CD4-positive, alpha-beta T cell treated with Interferon alpha-2 for 1 hour (primary cell): ENCODE data around the gene AUTS2.
A peak's percentile ranks its signal among the peaks of the same experiment; 100 is the strongest.

Experiments used
- DNase-seq, 2 donors: peaks; one replicate each; pipeline ENCODE4 v3.0.0-alpha.2; 2020 to 2022

AUTS2 gene

DNA sequence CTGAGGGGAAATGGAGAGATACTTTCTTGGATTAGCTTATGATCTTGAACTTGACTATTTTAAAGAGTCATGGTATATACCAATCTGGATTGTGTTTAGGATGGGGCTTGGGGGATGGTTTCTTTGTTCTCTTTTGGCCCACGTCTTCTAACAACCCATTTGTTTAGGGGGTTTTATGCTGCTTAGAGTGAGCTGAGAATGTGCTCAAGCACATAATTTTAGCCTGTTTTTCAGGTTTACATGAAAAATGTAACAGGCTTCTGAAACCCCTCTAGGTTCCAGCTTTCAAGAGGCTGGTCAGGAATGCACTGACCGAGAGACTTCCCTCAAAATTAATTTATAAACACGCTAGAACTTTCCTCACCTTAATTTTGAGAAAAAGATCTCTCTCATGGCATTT is 94.3 kb downstream of the AUTS2 start:
- no peak for DNase-seq

DNA sequence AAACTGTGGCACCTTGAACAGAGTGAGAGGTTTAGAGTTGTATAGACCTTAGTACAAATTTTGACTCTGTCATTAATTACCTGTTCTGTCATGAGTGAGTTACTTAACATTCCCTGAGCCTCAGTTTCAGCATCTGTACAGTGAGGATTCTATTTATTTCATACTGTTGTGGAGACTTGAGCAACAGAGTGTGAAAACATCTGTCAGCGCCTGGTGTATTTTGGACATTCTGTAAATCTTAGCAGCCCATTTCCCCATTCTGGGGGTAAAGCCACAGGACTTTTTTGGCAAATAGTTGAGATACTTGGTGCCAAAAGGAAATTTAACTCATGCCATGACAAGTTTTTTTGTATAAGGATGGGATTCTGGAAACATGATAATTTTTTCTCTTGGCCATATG is 94.8 kb downstream of the AUTS2 start:
- DNase-seq: no peak

DNA sequence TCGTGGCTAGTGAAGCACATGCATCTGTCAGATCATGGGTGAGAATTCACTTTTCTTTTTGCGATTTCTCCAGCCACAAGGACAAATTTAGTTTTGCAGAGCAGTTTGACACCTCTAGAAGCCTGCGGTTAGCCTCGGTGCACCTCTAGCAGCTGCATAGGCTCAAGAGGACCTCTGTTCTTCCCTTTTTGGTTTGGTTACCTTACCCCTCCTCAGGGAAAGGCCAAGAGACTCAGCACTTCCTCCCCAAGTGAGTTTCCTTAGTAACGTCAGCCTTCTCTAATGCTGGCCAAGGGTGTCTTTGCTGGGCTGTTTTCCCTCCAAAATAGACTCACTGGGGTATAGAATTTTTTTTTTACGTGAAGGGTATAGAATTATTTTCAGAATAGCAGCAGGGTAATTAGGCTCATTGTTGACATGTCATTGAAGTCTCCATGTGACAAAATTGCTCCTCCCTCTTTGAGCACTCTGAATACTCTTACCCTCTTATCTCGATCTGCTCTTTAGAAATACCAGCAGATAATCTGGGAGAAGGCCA is 97.8 kb downstream of the AUTS2 start:
- DNase-seq: peak in 1 of 2 donors; percentile 13

DNA sequence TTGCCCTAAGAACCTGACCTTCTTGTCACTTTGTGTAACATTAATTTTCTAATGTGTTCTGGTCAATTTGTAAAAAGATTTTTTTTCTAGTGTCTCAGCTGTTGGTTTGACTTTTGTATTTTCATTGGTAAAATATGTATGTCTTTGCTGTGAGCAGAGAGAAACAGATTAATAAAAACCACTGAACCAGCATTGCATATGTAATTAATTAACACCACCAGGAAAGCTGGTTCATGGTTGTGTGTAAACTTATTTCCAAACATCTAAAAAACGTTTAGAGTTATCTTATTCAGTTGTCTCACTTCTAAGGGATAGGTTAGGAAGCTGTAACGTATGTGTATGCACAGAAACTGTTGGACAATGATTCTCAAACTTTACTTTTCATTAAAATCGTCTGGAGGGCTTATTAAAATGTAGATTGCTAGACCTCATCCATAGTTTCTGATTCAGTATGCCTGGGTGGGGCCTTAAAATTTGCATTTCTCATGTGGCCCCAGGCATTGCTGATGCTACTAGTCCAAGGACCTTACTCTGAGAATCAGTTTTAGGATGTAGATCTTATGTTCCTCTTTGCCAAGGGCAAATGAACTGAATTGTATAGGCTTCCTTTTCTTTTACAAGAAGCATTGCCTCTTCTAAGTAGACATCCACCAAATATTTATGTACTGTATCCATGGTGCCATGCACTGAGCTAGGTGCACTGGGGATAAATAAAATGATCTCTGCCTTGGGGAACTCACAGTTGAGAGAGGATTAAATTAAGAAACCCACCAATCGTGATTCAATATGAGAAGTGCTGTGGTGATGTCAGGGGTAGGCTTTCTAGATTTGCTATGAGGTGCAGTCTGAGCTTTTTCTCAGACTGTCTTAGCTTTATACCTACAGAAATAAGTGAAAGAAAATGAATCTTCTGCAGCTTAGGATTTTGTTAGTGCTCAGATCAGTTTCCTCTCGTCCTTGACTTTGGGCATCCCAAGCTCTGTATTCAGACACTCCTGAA is 98.7 kb downstream of the AUTS2 start:
- DNase-seq: no peak

DNA sequence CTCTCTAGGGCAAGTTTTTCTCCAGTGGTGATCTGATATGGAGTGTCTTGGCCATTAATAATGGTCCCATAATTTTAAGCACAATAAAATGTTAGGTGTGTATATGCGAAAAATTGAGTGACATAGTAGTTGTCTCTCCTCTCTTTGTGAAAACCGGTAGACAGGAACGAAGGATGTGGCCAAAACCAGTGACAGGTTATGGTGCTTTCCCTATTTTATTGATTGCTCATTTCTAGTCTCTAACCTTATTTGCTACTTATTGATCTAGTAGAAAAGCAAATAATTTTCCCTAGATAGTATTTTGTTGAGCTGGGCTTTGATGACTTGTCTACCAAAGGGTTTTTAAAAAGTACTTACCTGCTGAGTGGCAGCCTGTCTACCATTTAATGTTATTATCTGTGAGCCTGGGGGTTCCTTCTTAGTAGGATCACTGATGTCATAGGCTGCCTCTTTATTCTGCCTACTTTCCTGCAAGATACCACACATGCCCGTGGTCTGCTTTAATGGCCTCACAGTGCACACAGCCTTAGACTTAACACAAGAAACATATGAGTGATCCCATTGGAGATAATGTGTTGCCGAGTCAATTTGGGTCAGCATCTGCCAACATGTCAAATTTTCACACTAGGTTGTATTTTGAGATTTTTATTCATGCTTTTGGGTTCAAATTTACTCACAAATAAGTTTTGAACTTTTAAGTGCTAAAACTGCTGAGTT is 100.0 kb downstream of the AUTS2 start:
- DNase-seq: no peak

DNA sequence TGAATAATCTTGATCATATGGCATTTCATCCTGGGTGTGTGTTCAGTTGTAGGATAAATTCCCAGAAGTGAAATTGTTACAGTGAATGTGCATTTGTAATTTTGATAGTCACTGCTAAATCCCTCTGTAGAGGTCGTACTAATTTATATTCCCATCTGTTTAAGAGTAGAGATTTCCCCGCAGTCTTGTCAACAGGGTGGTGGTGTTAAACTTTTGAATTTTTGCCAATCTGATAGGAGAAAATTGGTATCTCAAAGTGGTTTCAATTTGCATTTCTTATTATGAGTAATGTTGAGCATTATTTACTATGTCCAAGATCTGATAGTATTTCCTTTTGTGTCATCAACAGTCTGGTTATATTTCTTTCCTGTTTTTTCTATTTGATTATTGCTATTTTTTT is 101.7 kb downstream of the AUTS2 start:
- no peak for DNase-seq

DNA sequence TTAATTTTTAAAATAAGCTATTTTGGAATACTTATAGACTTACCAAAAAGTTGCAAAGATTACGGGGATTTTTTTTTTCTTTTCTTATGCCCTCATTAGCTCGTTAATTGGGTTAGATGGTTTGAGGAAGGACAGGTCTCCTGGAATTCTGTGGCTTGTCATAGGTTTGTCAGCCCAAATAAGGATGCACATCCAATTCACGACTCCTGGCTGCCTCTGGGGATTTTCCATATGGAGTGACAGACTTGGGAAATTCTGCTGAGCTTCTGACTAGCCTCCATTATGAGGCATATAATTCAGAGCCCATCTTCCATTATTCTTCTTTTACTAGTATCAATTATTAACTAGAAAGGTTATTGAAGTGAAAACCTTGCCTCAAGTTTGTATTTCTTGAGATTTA is 102.1 kb downstream of the AUTS2 start:
- no peak for DNase-seq

DNA sequence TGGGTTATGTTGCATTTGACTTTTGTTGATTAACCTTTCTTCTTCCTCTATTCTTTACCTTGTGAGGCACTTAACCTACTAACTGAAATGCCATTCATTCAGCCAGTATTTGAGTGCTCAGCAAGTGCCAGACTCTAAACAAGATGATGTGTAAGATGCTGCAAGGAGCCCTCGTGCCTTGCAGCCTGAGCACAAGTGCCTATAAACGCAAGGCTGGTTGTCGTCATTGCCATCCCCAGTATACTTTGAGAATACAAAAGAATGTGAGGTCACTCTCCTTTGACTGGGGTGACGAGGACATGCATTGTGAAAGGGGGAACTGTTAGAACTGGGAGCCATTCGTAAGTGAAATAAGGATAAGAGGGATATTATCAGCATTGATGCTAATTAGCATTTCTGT is 103.0 kb downstream of the AUTS2 start:
- no peak for DNase-seq

DNA sequence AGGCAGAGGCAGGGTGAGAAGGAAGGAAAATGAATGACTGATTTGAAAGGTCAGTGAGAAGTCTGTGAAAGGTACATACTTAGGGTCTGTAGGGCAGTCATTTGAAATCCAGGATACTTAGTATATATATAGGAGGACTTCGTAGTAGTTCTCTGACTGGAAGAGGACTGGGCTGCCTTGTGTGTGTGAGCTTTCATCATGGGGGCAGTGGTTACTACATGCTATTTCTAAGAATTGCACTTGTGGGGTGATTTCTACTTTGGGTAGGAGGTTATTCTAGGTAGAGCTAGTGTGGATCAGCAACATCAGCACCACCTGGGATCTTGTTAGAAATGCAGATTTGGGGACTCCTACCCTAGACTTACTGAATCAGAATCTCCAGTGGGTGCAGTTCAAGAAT is 104.1 kb downstream of the AUTS2 start:
- DNase-seq: no peak

DNA sequence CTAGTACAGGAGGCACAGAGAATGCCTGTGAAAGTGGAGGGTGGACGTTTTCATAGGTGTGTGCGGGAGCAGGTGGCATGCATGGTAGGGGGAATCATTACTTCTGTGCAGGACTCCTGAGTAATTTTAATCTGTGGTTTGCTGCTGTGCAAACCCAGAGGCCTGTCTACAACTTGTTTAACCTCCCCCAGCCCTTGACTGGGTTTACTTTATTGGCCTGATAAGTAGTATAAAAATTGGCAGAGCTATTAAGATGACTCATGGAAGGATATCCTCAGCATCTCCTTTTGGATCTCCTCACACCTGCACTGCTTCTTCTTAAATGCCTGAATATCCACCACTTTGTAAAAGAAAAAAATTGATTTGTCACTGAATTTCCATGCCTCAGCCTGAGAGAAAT is 104.8 kb downstream of the AUTS2 start:
- no peak for DNase-seq

DNA sequence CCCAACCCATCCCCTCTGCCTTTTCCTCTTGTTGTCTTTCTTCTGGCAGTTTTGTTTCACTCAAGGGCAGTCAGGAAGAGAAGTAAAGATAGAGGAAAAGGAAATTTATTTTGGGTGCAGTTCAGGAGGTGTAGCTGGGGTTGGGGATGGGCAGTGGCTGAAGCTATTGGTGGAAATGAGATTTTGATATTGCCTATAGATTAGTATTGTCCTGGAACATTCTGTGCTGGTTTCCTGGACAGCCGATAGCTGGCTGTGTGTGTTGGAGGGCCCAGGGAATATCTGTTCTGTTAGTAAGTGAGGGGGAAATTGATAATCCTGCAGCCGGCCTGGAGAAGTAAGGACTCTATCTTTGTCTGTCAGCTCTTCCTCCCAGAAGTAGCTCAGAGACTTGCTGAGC is 107.8 kb downstream of the AUTS2 start:
- no peak for DNase-seq

DNA sequence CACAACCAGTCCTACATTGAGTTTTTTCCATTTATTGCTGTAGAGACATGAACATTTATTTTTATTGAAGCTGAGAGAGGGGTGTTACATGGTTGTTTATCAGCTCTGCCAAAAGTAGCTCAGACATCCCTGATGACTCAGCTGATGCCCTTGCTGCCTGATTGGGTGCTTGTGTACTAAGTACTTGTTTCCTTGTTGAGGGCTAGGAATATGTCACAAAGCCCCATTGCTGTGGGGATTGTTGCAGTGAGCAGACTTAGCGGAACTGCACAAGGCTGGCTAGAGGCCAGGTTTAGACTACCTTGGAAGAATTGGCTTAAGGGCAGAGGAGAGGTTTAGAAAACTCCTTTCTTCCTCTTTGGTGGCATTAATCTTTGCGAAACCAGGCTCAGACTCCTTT is 110.6 kb downstream of the AUTS2 start:
- DNase-seq: no peak

DNA sequence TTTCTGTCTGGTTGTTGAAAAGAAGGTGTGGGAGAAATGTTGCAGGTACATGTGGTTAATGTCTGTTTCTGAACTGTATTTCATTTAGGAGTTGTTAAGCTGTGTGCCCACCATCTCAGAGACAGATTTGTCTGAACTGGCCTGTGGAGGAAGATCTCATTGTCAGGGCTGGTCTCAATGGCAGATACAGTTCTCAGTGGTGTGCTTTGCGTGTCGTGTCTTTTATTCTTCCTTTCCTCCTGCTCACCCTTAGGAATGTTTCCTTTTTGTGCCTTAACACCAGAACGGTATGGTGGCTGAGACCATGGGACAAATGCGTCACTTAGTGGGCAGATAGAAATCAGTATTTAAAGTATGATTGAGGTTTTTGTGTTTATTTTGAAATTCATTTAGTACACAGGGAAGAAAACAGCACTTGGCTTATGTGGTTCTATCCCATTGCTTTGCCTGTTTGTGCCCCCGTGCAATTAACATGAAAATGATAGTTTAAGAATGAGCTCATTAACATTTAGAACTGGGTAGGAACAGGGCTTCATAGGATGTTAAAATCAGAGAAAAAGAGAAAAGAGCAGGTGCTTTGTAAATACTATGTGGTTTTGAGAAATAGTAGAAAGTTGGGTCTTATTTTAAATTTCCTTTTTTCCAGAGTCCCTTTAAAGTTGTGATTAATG is 112.6 kb downstream of the AUTS2 start:
- no peak for DNase-seq

DNA sequence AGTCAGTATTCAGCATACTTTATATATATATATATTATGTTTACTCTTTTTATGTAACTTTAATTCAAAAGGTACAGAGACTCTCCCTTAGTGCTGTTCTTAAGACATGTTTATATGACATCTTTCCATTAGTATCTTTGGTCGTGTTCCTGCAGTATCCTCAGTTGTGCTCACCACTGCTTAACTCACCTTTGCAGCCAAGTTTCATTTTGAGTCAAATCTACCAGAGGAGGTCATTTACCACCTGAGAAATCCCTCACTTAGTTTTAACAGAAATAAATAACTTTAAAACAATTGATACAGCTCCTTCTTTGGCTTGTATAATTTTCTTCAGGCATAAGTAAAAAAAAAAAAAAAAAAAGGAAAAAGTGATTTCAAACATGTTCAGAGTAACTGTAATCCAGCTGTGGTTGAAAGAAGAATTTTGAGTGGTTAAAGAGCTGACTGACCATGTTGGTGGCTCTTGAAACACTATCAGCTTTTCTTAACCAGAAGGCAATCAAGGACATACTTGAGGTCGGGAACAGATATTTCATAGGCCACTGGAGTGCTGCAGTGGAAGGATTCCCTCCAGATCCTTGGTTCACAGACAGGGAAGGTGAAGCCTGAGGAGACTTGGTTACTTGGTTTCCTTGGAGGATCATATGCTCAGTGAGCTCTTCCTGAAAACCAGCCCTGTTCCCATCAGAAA is 116.8 kb downstream of the AUTS2 start:
- no peak for DNase-seq

DNA sequence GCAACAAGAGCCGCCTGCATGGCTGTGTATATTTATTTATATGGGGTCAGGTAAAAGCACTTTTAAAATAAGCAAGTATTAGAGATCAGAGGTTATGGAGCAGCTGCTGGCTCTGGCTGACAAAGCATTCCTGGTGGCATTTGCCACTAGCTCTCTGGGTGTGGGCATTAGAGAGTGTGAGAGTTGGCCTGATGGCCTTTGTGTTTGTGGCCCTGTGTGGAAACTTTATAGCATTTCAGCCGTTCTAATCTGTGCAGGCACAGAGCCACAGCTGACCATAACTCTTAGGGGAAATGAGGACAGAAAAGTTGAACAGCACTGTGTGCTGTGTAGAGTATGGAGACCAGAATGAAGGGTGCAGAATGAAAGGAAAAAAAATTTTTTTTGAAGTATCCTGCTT is 118.9 kb downstream of the AUTS2 start:
- no peak for DNase-seq

DNA sequence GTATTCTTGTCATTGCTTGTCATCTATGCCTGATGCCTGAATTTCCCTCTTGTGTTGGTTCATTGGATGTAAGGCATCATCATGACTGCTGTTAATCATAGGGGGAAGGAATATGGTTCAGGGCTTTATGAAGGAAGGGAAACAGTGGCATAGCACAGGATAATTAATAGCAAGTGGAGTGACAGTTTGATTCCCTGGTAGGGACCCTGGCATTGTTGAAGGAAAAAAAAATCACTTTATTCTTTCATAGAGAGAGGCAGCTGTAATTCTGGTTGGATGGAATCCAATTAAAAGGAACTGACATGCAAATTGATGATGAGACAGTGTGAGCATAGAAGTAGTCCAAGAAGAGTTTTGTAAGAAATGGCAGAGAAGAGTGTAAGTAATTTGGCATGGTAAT is 121.4 kb downstream of the AUTS2 start:
- DNase-seq: no peak

DNA sequence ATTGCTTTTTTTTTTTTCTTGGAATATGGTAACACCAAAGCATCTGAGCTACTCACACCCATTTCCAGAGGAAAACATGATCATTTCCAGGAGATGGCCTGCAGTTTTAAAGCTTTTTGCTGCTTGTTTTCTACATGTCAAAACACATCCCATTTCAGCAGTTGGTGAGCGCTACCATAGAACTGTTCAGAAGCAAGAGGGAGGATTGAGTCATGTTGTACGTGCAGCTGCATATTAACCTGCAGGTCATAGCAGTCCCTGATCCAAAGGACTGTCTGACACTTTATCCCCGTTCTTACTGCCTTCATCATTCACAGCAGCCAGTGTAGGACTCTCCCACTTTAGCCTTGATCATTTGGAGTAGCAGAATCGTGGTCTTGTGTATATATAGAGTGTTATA is 124.6 kb downstream of the AUTS2 start:
- DNase-seq: no peak

DNA sequence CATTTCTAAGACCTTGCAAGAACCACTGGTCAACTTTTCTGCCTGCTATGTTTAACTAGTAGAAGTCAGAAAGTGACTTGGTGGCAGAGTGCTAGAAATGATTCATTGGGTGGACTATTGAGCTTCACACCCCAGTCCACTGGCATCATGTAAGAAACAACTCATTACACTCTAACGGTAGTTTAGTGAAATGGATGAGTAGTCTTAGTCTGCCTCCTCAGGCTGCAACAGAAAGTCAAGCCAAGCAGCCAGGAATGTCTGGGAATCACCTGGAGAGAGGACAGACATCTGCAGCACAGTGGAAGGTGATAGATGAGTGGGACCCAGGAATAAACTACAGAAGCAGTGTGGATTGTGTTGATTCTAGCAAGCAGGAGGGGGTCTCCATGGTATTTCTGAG is 125.4 kb downstream of the AUTS2 start:
- DNase-seq: no peak

DNA sequence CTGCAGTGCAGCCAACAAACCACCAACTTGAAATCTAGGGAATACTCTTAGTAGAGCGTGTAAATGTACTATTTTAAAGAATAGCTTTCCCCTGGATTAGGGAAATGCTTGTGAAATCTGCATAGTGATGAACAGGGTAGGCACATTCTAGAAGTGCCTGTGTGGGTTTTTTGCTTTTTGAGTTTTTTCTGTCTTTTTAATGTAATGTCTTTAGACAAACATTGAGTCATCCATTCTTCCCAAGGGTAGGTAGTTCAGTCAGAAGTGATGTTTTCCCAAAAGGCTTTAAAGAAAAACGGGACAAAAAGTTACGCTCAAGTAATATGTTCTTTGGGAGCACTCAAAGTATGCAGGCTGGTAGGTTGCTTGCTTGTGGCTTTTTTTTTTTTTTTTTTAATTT is 130.0 kb downstream of the AUTS2 start:
- DNase-seq: no peak

DNA sequence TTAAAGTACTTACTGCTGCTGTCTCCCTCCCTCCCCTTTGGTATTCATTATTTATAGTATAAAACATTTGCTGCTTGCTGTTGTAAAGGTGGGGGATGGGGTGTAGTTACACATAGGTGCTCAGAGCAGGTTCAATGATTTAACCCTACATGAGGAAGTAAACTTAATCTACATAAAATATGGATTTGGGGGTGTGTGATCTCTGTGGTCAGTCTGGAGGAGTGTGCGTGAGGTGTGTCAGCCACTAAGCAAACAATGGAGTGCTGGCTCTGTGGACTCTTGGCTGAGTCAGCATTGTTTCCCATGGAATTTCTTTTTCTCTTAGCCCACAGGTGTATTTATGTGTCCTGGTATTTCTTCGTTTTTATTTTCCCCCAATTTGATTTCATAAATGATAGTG is 133.9 kb downstream of the AUTS2 start:
- no peak for DNase-seq

DNA sequence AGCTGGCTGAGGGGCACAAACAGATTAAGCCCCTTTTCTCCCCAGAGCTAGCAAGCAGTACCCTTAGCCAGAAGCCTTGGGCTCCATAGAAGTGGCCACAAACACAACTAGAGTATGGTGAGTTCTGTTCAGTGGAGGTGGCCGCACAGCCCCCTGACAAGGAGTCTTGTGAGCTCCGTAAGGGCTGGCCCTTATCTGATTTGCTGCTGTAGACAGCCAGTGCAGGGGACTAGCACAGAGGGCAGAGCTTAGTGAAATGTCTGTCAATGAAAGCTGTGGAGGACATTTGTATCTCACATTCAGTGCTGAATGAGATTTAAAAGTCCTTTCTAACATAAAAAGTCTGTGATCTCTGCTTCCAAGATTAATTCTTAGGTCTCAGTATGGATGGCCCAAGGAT is 137.3 kb downstream of the AUTS2 start:
- no peak for DNase-seq

DNA sequence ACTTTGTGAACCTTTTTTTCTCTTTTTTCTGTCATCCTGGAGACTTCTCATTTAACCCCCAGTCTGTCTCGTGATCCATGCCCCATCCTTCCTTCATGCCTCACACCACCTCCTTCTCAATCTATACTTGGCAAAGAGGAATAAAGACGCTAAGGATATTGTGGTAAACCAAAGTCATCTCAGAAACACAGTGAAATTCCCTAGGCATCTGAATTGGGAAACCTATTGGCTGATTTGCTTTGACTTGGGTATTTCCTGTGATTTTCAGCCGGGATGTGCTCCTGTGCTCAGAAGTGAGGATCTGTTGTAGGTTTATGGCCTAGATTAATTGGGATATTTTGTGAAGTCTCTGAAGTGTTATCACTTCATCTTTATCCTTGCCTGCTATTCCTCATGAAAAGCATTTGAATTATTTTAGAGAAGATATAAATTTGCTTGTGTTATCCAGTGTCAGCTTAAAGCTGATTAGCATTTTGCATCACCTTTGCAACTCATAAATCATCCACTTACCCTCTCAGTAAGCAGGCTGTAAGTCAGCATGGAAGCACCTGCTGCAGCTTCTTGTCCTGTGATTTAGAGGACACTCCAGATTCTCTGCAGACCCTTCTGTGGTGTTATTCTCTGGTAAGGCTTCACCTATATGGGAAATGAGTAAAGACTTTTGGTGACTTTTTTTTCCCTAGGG is 138.0 kb downstream of the AUTS2 start:
- no peak for DNase-seq
